WTC11 (cell line): ENCODE measurements around the gene TARP.

ENCODE experiments used
- ATAC-seq: fragments of 200-7000 bp; cut with Tn5 transposase; 2 replicates; pipeline ENCODE4 v1.10.0; 2021; ENCODE audit warnings: mild to moderate bottlenecking, moderate library complexity
- CTCF ChIA-PET: fragments of 300-600 bp; sonication (Branson Sonifier 250); formaldehyde crosslinking; loops from one replicate; lab custom pipeline; 2021; ENCODE audit warnings: antibody characterized with exemption; lab: Charles Lee
- POLR2A ChIA-PET: fragments of 350-600 bp; sonication (Branson Sonifier 250); formaldehyde crosslinking; loops from one replicate; lab custom pipeline; 2021; ENCODE audit warnings: antibody characterized with exemption; lab: Charles Lee
- DNase-seq: peaks from one replicate; pipeline ENCODE4 v3.0.0; 2021; ENCODE audit warnings: low spot score
- H3K27ac Mint-ChIP-seq: 2 replicates; pipeline ENCODE4 v1.8.0; 2021; ENCODE audit warnings: mixed read lengths
- H3K27me3 Mint-ChIP-seq: 2 replicates; pipeline ENCODE4 v1.8.0; 2021; ENCODE audit warnings: low read depth, mild to moderate bottlenecking, moderate library complexity, mixed read lengths
- H3K36me3 Mint-ChIP-seq: 2 replicates; pipeline ENCODE4 v1.8.0; 2021; ENCODE audit warnings: mixed read lengths
- H3K4me1 Mint-ChIP-seq: 2 replicates; pipeline ENCODE4 v1.8.0; 2022; ENCODE audit warnings: mixed read lengths
- H3K4me3 Mint-ChIP-seq: 2 replicates; pipeline ENCODE4 v1.8.0; 2021; ENCODE audit warnings: mild to moderate bottlenecking, moderate library complexity, mixed read lengths
- H3K9me3 Mint-ChIP-seq: 2 replicates; pipeline ENCODE4 v1.8.0; 2021; ENCODE audit warnings: mixed read lengths
- CBFB ChIP-seq: sonication (generic); formaldehyde crosslinking; IDR thresholded peaks from 2 replicates; pipeline ENCODE4 v1.8.1; 2022; ENCODE audit warnings: mild to moderate bottlenecking, low read depth, missing genetic modification reagents
- CREB1 ChIP-seq: sonication (generic); formaldehyde crosslinking; IDR thresholded peaks from 2 replicates; pipeline ENCODE4 v1.8.0; 2023; ENCODE audit warnings: mild to moderate bottlenecking, missing genetic modification reagents
- ESRRA ChIP-seq: sonication (generic); formaldehyde crosslinking; IDR thresholded peaks from 2 replicates; pipeline ENCODE4 v1.8.1; 2022; ENCODE audit warnings: mild to moderate bottlenecking, missing genetic modification reagents, borderline replicate concordance
- JUN ChIP-seq: sonication (generic); formaldehyde crosslinking; IDR thresholded peaks from 2 replicates; pipeline ENCODE4 v1.8.0; 2023; ENCODE audit warnings: mild to moderate bottlenecking, missing genetic modification reagents
- MXD4 ChIP-seq: fragments of 250-450 bp; sonication (Bioruptor Pico); IDR thresholded peaks from 2 replicates; pipeline ENCODE4 v1.8.0; 2021; ENCODE audit warnings: mild to moderate bottlenecking, moderate library complexity, borderline replicate concordance
- MYBL2 ChIP-seq: sonication (generic); formaldehyde crosslinking; IDR thresholded peaks from 2 replicates; pipeline ENCODE4 v1.8.1; 2023; ENCODE audit warnings: mild to moderate bottlenecking, moderate library complexity, missing genetic modification reagents
- NFE2L1 ChIP-seq: sonication (generic); formaldehyde crosslinking; IDR thresholded peaks from 2 replicates; pipeline ENCODE4 v1.8.1; 2023; ENCODE audit warnings: missing genetic modification reagents
- RORB ChIP-seq: fragments of 250-450 bp; sonication (Bioruptor Pico); IDR thresholded peaks from 2 replicates; pipeline ENCODE4 v1.9.0; 2021; ENCODE audit warnings: mild to moderate bottlenecking
- SOX15 ChIP-seq: fragments of 250-450 bp; sonication (Bioruptor Pico); IDR thresholded peaks from 2 replicates; pipeline ENCODE4 v1.9.0; 2021; ENCODE audit warnings: mild to moderate bottlenecking
- TEAD1 ChIP-seq: sonication (generic); formaldehyde crosslinking; IDR thresholded peaks from 2 replicates; pipeline ENCODE4 v1.8.0; 2022; ENCODE audit warnings: mild to moderate bottlenecking, missing genetic modification reagents
- TEAD4 ChIP-seq: sonication (generic); formaldehyde crosslinking; IDR thresholded peaks from 2 replicates; pipeline ENCODE4 v1.8.0; 2022; ENCODE audit warnings: mild to moderate bottlenecking, missing genetic modification reagents
- ZNF138 ChIP-seq: sonication (generic); formaldehyde crosslinking; conservative IDR thresholded peaks from 2 replicates; pipeline ENCODE4 v1.8.1; 2022; ENCODE audit warnings: mild to moderate bottlenecking, moderate library complexity, missing genetic modification reagents
- ZNF317 ChIP-seq: sonication (generic); formaldehyde crosslinking; IDR thresholded peaks from 2 replicates; pipeline ENCODE4 v1.8.1; 2023; ENCODE audit warnings: low read depth, mild to moderate bottlenecking, moderate library complexity, missing genetic modification reagents, borderline replicate concordance
- ZNF671 ChIP-seq: fragments of 250-450 bp; sonication (Bioruptor Pico); IDR thresholded peaks from 2 replicates; pipeline ENCODE4 v1.8.0; 2021; ENCODE audit warnings: mild to moderate bottlenecking
- TF ChIP-seq, protein P1 (sequence below): sonication (generic); formaldehyde crosslinking; IDR thresholded peaks from 2 replicates; pipeline ENCODE4 v1.8.0; 2022; ENCODE audit warnings: mild to moderate bottlenecking, missing genetic modification reagents
- TF ChIP-seq, protein P2 (sequence below): sonication (generic); formaldehyde crosslinking; IDR thresholded peaks from 2 replicates; pipeline ENCODE4 v1.8.0; 2023; ENCODE audit warnings: missing genetic modification reagents, mild to moderate bottlenecking, borderline replicate concordance
- TF ChIP-seq, protein P3 (sequence below): sonication (generic); formaldehyde crosslinking; IDR thresholded peaks from 2 replicates; pipeline ENCODE4 v1.8.1; 2022; ENCODE audit warnings: missing genetic modification reagents, borderline replicate concordance
- TF ChIP-seq, protein P4 (sequence below): sonication (generic); formaldehyde crosslinking; IDR thresholded peaks from 2 replicates; pipeline ENCODE4 v1.8.0; 2022; ENCODE audit warnings: mild to moderate bottlenecking, missing genetic modification reagents
- TF ChIP-seq, protein P5 (sequence below): sonication (generic); formaldehyde crosslinking; conservative IDR thresholded peaks from 2 replicates; pipeline ENCODE4 v1.8.1; 2022; ENCODE audit warnings: mild to moderate bottlenecking, missing genetic modification reagents
- TF ChIP-seq, protein P6 (sequence below): sonication (generic); formaldehyde crosslinking; IDR thresholded peaks from 2 replicates; pipeline ENCODE4 v1.8.1; 2022; ENCODE audit warnings: low read depth, missing genetic modification reagents, borderline replicate concordance

Gene TARP

DNA sequence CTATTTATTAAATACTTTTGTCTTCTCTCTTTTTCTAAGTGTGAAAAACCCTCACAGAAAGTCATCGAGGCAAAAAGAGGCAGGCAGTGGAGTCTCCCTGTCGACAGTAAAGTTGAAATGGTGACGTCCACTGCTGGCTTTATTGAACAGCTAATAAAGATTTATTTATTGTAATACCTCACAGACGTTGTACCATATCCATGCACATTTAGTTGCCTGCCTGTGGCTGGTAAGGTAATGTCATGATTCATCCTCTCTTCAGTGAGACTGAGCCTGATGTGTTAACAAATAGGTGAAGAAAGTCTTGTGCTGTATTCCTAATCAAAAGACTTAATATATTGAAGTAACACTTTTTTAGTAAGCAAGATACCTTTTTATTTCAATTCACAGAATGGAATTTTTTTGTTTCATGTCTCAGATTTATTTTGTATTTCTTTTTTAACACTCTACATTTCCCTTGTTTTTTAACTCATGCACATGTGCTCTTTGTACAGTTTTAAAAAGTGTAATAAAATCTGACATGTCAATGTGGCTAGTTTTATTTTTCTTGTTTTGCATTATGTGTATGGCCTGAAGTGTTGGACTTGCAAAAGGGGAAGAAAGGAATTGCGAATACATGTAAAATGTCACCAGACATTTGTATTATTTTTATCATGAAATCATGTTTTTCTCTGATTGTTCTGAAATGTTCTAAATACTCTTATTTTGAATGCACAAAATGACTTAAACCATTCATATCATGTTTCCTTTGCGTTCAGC, 43.4 kb downstream of the TARP start:
- H3K9me3 Mint-ChIP-seq: no peaks in the 10 kb centered on the region
- 0 out of 2 replicates have a peak, but pooled peaks cover 14% of the 10 kb centered on the region for H3K36me3 Mint-ChIP-seq
- POLR2A ChIA-PET: no interaction called here
- TF ChIP-seq CREB1 (CRISPR knock-in tag) (no peak), TEAD4 (CRISPR knock-in tag) (no peak), SOX15 (CRISPR knock-in tag) (no peak), ZNF138 (CRISPR knock-in tag) (no peak), ESRRA (CRISPR knock-in tag) (no peak), MYBL2 (CRISPR knock-in tag) (no peak), MXD4 (CRISPR knock-in tag) (no peak), ZNF671 (CRISPR knock-in tag) (no peak), NFE2L1 (no peak), RORB (CRISPR knock-in tag) (no peak), TEAD1 (CRISPR knock-in tag) (no peak), CBFB (CRISPR knock-in tag) (no peak), ZNF317 (no peak), JUN (no peak)
- TF ChIP-seq, protein P1, sequence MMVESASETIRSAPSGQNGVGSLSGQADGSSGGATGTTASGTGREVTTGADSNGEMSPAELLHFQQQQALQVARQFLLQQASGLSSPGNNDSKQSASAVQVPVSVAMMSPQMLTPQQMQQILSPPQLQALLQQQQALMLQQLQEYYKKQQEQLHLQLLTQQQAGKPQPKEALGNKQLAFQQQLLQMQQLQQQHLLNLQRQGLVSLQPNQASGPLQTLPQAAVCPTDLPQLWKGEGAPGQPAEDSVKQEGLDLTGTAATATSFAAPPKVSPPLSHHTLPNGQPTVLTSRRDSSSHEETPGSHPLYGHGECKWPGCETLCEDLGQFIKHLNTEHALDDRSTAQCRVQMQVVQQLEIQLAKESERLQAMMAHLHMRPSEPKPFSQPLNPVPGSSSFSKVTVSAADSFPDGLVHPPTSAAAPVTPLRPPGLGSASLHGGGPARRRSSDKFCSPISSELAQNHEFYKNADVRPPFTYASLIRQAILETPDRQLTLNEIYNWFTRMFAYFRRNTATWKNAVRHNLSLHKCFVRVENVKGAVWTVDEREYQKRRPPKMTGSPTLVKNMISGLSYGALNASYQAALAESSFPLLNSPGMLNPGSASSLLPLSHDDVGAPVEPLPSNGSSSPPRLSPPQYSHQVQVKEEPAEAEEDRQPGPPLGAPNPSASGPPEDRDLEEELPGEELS (CRISPR knock-in tag): no peak
- TF ChIP-seq, protein P2, sequence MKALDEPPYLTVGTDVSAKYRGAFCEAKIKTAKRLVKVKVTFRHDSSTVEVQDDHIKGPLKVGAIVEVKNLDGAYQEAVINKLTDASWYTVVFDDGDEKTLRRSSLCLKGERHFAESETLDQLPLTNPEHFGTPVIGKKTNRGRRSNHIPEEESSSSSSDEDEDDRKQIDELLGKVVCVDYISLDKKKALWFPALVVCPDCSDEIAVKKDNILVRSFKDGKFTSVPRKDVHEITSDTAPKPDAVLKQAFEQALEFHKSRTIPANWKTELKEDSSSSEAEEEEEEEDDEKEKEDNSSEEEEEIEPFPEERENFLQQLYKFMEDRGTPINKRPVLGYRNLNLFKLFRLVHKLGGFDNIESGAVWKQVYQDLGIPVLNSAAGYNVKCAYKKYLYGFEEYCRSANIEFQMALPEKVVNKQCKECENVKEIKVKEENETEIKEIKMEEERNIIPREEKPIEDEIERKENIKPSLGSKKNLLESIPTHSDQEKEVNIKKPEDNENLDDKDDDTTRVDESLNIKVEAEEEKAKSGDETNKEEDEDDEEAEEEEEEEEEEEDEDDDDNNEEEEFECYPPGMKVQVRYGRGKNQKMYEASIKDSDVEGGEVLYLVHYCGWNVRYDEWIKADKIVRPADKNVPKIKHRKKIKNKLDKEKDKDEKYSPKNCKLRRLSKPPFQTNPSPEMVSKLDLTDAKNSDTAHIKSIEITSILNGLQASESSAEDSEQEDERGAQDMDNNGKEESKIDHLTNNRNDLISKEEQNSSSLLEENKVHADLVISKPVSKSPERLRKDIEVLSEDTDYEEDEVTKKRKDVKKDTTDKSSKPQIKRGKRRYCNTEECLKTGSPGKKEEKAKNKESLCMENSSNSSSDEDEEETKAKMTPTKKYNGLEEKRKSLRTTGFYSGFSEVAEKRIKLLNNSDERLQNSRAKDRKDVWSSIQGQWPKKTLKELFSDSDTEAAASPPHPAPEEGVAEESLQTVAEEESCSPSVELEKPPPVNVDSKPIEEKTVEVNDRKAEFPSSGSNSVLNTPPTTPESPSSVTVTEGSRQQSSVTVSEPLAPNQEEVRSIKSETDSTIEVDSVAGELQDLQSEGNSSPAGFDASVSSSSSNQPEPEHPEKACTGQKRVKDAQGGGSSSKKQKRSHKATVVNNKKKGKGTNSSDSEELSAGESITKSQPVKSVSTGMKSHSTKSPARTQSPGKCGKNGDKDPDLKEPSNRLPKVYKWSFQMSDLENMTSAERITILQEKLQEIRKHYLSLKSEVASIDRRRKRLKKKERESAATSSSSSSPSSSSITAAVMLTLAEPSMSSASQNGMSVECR (CRISPR knock-in tag): no peak
- TF ChIP-seq, protein P3, sequence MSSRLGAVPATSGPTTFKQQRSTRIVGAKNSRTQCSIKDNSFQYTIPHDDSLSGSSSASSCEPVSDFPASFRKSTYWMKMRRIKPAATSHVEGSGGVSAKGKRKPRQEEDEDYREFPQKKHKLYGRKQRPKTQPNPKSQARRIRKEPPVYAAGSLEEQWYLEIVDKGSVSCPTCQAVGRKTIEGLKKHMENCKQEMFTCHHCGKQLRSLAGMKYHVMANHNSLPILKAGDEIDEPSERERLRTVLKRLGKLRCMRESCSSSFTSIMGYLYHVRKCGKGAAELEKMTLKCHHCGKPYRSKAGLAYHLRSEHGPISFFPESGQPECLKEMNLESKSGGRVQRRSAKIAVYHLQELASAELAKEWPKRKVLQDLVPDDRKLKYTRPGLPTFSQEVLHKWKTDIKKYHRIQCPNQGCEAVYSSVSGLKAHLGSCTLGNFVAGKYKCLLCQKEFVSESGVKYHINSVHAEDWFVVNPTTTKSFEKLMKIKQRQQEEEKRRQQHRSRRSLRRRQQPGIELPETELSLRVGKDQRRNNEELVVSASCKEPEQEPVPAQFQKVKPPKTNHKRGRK: no peak
- TF ChIP-seq, protein P4, sequence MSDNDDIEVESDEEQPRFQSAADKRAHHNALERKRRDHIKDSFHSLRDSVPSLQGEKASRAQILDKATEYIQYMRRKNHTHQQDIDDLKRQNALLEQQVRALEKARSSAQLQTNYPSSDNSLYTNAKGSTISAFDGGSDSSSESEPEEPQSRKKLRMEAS (CRISPR knock-in tag): no peak
- TF ChIP-seq, protein P5, sequence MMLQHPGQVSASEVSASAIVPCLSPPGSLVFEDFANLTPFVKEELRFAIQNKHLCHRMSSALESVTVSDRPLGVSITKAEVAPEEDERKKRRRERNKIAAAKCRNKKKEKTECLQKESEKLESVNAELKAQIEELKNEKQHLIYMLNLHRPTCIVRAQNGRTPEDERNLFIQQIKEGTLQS (CRISPR knock-in tag): no peak
- TF ChIP-seq, protein P6, sequence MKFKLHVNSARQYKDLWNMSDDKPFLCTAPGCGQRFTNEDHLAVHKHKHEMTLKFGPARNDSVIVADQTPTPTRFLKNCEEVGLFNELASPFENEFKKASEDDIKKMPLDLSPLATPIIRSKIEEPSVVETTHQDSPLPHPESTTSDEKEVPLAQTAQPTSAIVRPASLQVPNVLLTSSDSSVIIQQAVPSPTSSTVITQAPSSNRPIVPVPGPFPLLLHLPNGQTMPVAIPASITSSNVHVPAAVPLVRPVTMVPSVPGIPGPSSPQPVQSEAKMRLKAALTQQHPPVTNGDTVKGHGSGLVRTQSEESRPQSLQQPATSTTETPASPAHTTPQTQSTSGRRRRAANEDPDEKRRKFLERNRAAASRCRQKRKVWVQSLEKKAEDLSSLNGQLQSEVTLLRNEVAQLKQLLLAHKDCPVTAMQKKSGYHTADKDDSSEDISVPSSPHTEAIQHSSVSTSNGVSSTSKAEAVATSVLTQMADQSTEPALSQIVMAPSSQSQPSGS: no peak
- ATAC-seq: no peak
- no peak overlapping the region for H3K4me3 Mint-ChIP-seq
- CTCF ChIA-PET: interaction anchor here (2.2 kb wide), 1 partner anchor 14 kb away, joined by 12 read pairs; no protein-coding TSS in a partner anchor
- H3K27me3 Mint-ChIP-seq: no peaks in the 10 kb centered on the region
- H3K27ac Mint-ChIP-seq: no peak overlapping the region; the same call in 1 of the 2 replicates
- no peak for DNase-seq
- H3K4me1 Mint-ChIP-seq: peaks cover 4% of the 10 kb centered on the region
